GM23338 (cell line): ENCODE data around the gene IGFBPL1.

Source experiments
- CREB1 ChIP-seq: fragments of 250-450 bp; sonication (Bioruptor Pico); IDR thresholded peaks from 2 replicates; pipeline ENCODE4 v1.5.0; 2020; ENCODE audit warnings: low read depth, mild to moderate bottlenecking, moderate library complexity
- EZH2 ChIP-seq: fragments of 200-600 bp; sonication (generic); IDR thresholded peaks from one replicate; pipeline ENCODE4 v1.8.0; 2017; ENCODE audit warnings: antibody characterized with exemption, mild to moderate bottlenecking, low read depth; ENCODE audit not compliant: unreplicated experiment
- EZH2phosphoT487 ChIP-seq: fragments of 200-600 bp; sonication (generic); IDR thresholded peaks from one replicate; pipeline ENCODE4 v1.8.1; 2018; ENCODE audit warnings: antibody characterized with exemption; ENCODE audit not compliant: unreplicated experiment
- JUNB ChIP-seq: IDR thresholded peaks from one replicate; pipeline ENCODE4 v1.6.1; 2016; ENCODE audit warnings: antibody characterized with exemption; ENCODE audit not compliant: unreplicated experiment
- POLR2AphosphoS5 ChIP-seq: IDR thresholded peaks from 2 replicates; pipeline ENCODE4 v1.6.1; 2016; ENCODE audit warnings: antibody characterized with exemption, low read depth
- ZNF331 ChIP-seq: fragments of 250-450 bp; sonication (Bioruptor Pico); IDR thresholded peaks from 2 replicates; pipeline ENCODE4 v1.5.0; 2020; ENCODE audit warnings: low read depth, mild to moderate bottlenecking, moderate library complexity
- TF ChIP-seq, protein P1 (sequence below), 2 experiments: fragments of 200-600 bp in 1 of 2; sonication (generic) in 1 of 2; conservative IDR thresholded peaks; 2 replicates each; pipeline versions ENCODE4 v1.5.1 to v1.6.1; 2016 to 2017; ENCODE audit warnings: antibody characterized with exemption in 2 of 2, low read depth in 2 of 2, mild to moderate bottlenecking in 2 of 2, moderate library complexity in 1 of 2

DNA sequence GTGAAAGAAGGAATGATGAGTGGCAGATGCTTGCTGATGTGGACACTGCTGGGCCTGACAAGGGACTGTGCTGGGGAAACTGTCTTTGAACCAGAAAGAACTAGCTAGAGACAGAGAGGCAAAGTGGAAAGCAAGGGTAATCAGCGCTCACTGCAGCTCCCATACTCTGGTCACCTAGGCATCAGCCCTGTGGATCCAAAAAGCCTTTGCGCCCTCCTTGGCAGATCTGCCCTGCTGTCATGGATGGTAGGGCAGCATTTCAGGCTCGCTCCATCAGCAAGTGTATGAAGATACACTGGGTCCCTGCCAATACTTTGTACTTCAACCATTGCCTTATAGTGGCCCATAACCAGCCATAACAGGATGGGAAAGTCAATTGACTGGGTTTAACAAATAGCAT is 38.4 kb downstream of the IGFBPL1 start:
- TF ChIP-seq, protein P1, sequence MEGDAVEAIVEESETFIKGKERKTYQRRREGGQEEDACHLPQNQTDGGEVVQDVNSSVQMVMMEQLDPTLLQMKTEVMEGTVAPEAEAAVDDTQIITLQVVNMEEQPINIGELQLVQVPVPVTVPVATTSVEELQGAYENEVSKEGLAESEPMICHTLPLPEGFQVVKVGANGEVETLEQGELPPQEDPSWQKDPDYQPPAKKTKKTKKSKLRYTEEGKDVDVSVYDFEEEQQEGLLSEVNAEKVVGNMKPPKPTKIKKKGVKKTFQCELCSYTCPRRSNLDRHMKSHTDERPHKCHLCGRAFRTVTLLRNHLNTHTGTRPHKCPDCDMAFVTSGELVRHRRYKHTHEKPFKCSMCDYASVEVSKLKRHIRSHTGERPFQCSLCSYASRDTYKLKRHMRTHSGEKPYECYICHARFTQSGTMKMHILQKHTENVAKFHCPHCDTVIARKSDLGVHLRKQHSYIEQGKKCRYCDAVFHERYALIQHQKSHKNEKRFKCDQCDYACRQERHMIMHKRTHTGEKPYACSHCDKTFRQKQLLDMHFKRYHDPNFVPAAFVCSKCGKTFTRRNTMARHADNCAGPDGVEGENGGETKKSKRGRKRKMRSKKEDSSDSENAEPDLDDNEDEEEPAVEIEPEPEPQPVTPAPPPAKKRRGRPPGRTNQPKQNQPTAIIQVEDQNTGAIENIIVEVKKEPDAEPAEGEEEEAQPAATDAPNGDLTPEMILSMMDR (conservative IDR thresholded peaks at IDR 0.05; ENCODE audit: low read depth in 2 of 2): no peak
- TF ChIP-seq EZH2phosphoT487 (no peak), EZH2 (no peak), CREB1 (CRISPR knock-in tag) (no peak), POLR2AphosphoS5 (no peak), JUNB (no peak), ZNF331 (CRISPR knock-in tag) (no peak)
